CD14-positive monocyte (primary cell): ENCODE data around the gene PPP1R13L. TPM values are rescaled to one million over a fixed set of nuclear protein-coding genes. Genes with fewer than 3 reads are reported as not detected.

Experiments
- DNase-seq, 3 donors: peaks; one replicate each; pipeline ENCODE4 v3.0.0-alpha.2; 2011 to 2022
- H2AFZ ChIP-seq: 2 replicates; pipeline ENCODE4 v1.6.0; 2012; ENCODE audit warnings: mild to moderate bottlenecking, low read depth, low read length, inconsistent platforms; ENCODE audit not compliant: insufficient read depth, poor library complexity, severe bottlenecking
- H3K27ac ChIP-seq, 2 donors: 1 replicate in 1 of 2; 2 replicates in 1 of 2; pipeline ENCODE4 v1.5.1; 2012 to 2013; ENCODE audit warnings: low read length in 2 of 2, control low read depth in 1 of 2, inconsistent platforms in 1 of 2, low read depth in 1 of 2, mild to moderate bottlenecking in 1 of 2
- H3K27me3 ChIP-seq, 2 donors: one replicate each; pipeline versions ENCODE4 v1.6.0 to v1.6.1; 2011 to 2013; ENCODE audit warnings: low read length in 2 of 2; ENCODE audit not compliant: control insufficient read depth in 2 of 2, insufficient read depth in 2 of 2
- H3K36me3 ChIP-seq, 2 donors: replicated peaks in 1 of 2; 1 replicate in 1 of 2; 2 replicates in 1 of 2; pipeline versions ENCODE4 v1.5.1 to v1.6.1; 2012 to 2013; ENCODE audit warnings: low read length in 2 of 2, control low read depth in 1 of 2, inconsistent platforms in 1 of 2, mild to moderate bottlenecking in 1 of 2; ENCODE audit not compliant: insufficient read depth in 2 of 2, control insufficient read depth in 1 of 2
- H3K4me1 ChIP-seq, 2 donors: 1 replicate in 1 of 2; 2 replicates in 1 of 2; pipeline versions ENCODE4 v1.5.1 to v1.6.1; 2012 to 2013; ENCODE audit warnings: low read length in 2 of 2, control low read depth in 1 of 2, inconsistent platforms in 1 of 2, mild to moderate bottlenecking in 1 of 2, moderate library complexity in 1 of 2; ENCODE audit not compliant: insufficient read depth in 2 of 2, control insufficient read depth in 1 of 2
- H3K4me2 ChIP-seq: replicated peaks from 2 replicates; pipeline ENCODE3; 2012; ENCODE audit warnings: low read length, moderate library complexity, mild to moderate bottlenecking; ENCODE audit not compliant: poor library complexity, severe bottlenecking; ENCODE audit errors: extremely low read depth
- H3K4me3 ChIP-seq, 3 experiments: fragments of 200-600 bp in 1 of 3; sonication (generic) in 1 of 3; replicated peaks in 1 of 3; 1 replicate in 2 of 3; 2 replicates in 1 of 3; pipeline ENCODE4 v1.5.1; 2011 to 2013; ENCODE audit warnings: low read length in 3 of 3, mild to moderate bottlenecking in 3 of 3, control low read depth in 2 of 3, low read depth in 2 of 3, inconsistent platforms in 1 of 3, moderate library complexity in 1 of 3
- H3K79me2 ChIP-seq: 2 replicates; pipeline ENCODE4 v1.6.0; 2012; ENCODE audit warnings: mild to moderate bottlenecking, control low read depth, inconsistent platforms, low read length, moderate library complexity; ENCODE audit not compliant: insufficient read depth
- H3K9ac ChIP-seq: 2 replicates; pipeline ENCODE4 v1.6.0; 2017; ENCODE audit warnings: low read length, mild to moderate bottlenecking; ENCODE audit not compliant: insufficient read depth, poor library complexity, severe bottlenecking
- H3K9me3 ChIP-seq, 2 donors: replicated peaks in 1 of 2; 1 replicate in 1 of 2; 2 replicates in 1 of 2; pipeline versions ENCODE4 v1.5.1 to v1.6.1; 2012 to 2013; ENCODE audit warnings: low read length in 2 of 2, control low read depth in 1 of 2; ENCODE audit not compliant: control insufficient read depth in 1 of 2, insufficient read depth in 1 of 2
- H4K20me1 ChIP-seq: 2 replicates; pipeline ENCODE4 v1.6.0; 2012; ENCODE audit warnings: mild to moderate bottlenecking, low read length, control low read depth, moderate library complexity; ENCODE audit not compliant: insufficient read depth
- H3K27ac Mint-ChIP-seq, 7 donors: one replicate each; pipeline ENCODE4 v1.8.0; 2020; ENCODE audit warnings: mild to moderate bottlenecking in 7 of 7, mixed read lengths in 7 of 7, moderate library complexity in 6 of 7, inconsistent platforms in 2 of 7
- H3K27me3 Mint-ChIP-seq, 3 donors: one replicate each; pipeline ENCODE4 v1.8.0; 2021 to 2022; ENCODE audit warnings: low read depth in 3 of 3, mild to moderate bottlenecking in 3 of 3, mixed read lengths in 3 of 3, moderate library complexity in 3 of 3, inconsistent platforms in 1 of 3
- H3K36me3 Mint-ChIP-seq, 2 donors: one replicate each; pipeline ENCODE4 v1.8.0; 2020; ENCODE audit warnings: mixed read lengths in 2 of 2, inconsistent platforms in 1 of 2, mild to moderate bottlenecking in 1 of 2
- H3K4me1 Mint-ChIP-seq: one replicate; pipeline ENCODE4 v1.8.0; 2020; ENCODE audit warnings: mild to moderate bottlenecking, mixed read lengths
- H3K4me3 Mint-ChIP-seq, 2 donors: one replicate each; pipeline ENCODE4 v1.8.0; 2020; ENCODE audit warnings: mild to moderate bottlenecking in 2 of 2, mixed read lengths in 2 of 2, moderate library complexity in 1 of 2
- H3K9me3 Mint-ChIP-seq, 7 donors: one replicate each; pipeline ENCODE4 v1.8.0; 2020 to 2022; ENCODE audit warnings: mixed read lengths in 7 of 7, mild to moderate bottlenecking in 6 of 7, moderate library complexity in 6 of 7, inconsistent platforms in 2 of 7
- WGBS: methylation state at CpG from one replicate; pipeline ENCODE4 v1.1.5; 2013; ENCODE audit warnings: missing lambda C conversion rate; ENCODE audit not compliant: insufficient coverage; 5-methylcytosine and 5-hydroxymethylcytosine counted together
- intact Hi-C, 2 donors: fragments of 100-400 bp; cut with micrococcal nuclease; formaldehyde crosslinking; loops; one replicate each; pipeline versions ENCODE4 v1.15.0 to v1.15.1; 2023
- polyA plus RNA-seq, 3 donors: library from polyadenylated mRNA; depleted of rRNA in 1 of 3; unstranded in 2 of 3; stranded (reverse) in 1 of 3; fragments of 300-500 nt in 2 of 3; fragments of >200 nt in 1 of 3; fragmentation: Illumina TruSeq in 2 of 3; gene quantifications; 1 replicate in 2 of 3; 2 replicates in 1 of 3; pipeline ENCODE4 v1.2.3, GENCODE V29; 2012 to 2021
- TF ChIP-seq, protein P1 (sequence below): fragments of 200-600 bp; IDR thresholded peaks from one replicate; pipeline ENCODE4 v1.8.0; 2022; ENCODE audit warnings: antibody characterized with exemption, mild to moderate bottlenecking

PPP1R13L gene
- polyA plus RNA-seq, 3 donors = 0.18 to 1.8 (median 0.45) TPM

DNA sequence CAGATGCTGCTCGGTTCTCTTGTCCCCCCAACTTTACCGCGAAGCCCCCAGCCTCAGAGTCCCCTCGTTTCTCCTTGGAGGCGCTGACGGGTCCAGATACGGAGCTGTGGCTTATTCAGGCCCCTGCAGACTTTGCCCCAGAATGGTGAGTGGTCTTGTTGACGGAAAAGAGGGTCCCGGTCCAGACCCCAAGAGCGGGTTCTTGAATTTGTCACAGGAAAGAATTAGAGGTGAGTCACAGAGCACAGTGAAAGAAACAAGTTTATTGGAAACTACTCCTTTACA lies 2.2 kb upstream of the PPP1R13L start:
- peak overlapping the region; percentile 93 for H2AFZ ChIP-seq
- peaks cover 4 to 14% of the 10 kb centered on the region in 2 donors for H3K9me3 ChIP-seq
- TF ChIP-seq, protein P1, sequence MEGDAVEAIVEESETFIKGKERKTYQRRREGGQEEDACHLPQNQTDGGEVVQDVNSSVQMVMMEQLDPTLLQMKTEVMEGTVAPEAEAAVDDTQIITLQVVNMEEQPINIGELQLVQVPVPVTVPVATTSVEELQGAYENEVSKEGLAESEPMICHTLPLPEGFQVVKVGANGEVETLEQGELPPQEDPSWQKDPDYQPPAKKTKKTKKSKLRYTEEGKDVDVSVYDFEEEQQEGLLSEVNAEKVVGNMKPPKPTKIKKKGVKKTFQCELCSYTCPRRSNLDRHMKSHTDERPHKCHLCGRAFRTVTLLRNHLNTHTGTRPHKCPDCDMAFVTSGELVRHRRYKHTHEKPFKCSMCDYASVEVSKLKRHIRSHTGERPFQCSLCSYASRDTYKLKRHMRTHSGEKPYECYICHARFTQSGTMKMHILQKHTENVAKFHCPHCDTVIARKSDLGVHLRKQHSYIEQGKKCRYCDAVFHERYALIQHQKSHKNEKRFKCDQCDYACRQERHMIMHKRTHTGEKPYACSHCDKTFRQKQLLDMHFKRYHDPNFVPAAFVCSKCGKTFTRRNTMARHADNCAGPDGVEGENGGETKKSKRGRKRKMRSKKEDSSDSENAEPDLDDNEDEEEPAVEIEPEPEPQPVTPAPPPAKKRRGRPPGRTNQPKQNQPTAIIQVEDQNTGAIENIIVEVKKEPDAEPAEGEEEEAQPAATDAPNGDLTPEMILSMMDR = no peak
- H3K36me3 ChIP-seq = no peaks in the 10 kb centered on the region
- 0% methylated on average over 3 of the region's 10 CpGs for WGBS
- DNase-seq = no peak
- H3K79me2 ChIP-seq = no peaks in the 10 kb centered on the region
- H3K4me2 ChIP-seq = peak overlapping the region; percentile 89
- peak overlapping the region; percentile 62 to 91 (median 73) for H3K4me3 ChIP-seq
- H3K27ac Mint-ChIP-seq = peak overlapping the region in 1 of 7 donors; percentile 98
- intact Hi-C loops = loop anchor here in 1 of 2 donors (5.0 to 10.0 kb wide), 2 partner anchors 35 to 228 kb away; partner anchors contain the start of genes EML2 and ERCC2
- H3K4me1 Mint-ChIP-seq = peaks cover 50% of the 10 kb centered on the region
- H4K20me1 ChIP-seq = peaks cover 12% of the 10 kb centered on the region
- H3K27me3 ChIP-seq = peaks cover 28 to 32% of the 10 kb centered on the region in 2 donors
- H3K4me1 ChIP-seq = peaks cover 57 to 69% of the 10 kb centered on the region in 2 donors
- peaks cover 0 to 12% (median 6%) of the 10 kb centered on the region in 7 donors for H3K9me3 Mint-ChIP-seq
- no peak overlapping the region for H3K27ac ChIP-seq
- H3K4me3 Mint-ChIP-seq = peak overlapping the region; percentile 81 to 95
- no peak overlapping the region for H3K9ac ChIP-seq
- H3K36me3 Mint-ChIP-seq = peaks cover 7 to 8% of the 10 kb centered on the region in 2 donors
- H3K27me3 Mint-ChIP-seq = peaks cover 32 to 33% (median 33%) of the 10 kb centered on the region in 3 donors

DNA sequence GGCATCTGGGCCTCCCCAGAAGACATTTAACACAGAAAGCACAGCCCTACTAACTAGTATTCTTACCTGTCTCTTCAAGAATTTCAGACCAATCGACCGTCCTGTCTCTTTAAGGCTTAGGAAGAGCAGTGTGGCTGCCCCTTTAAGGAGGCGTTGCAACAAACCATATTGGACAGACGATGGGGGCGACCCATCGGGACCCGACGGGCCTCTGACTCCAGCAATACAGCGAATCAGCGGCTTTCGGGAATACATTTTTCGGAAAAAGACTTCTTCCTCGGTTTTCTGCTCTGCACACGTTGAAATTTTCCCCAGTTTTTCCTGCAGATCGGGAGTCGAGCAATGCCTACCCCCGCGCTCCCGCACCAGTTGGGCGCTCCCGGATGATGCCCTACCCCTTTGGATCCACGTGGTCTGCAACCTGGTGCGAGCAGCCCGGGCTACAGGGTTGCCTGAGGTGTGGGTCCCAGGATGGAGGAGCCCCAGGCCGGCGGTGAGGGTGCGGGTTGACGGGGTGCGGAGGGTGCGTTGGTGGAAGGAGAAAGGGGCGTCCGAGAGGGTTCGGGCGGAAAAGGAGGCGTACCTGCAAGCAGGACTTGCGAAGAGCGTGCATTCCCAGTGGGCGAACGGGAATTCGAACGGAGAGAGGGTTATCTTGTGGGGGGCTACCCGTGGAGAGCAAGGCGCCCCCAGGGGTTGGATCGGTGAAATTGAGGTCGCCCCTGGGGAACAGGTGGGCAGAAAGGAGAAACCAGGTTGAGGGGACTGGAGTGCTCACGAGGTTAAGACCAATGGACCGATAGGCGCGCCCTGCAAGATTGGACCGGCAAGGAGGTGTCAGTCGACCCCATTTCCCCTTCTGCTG lies 1.6 kb upstream of the PPP1R13L start, which contains the start of gene POLR1G:
TSS of gene POLR1G (plus strand) at position 419 of the 865 bp plus-strand sequence. CDS start at position 472, 53 bp downstream.
- TF ChIP-seq, protein P1 = no peak
- Mint-ChIP-seq H3K4me3 (peak within 1 kb of the TSS; percentile 81 to 95), H3K36me3 (peaks cover 5 to 8% of the 10 kb centered on the region in 2 donors), H3K27ac (peak within 1 kb of the TSS; percentile 88 to 100 (median 98)), H3K4me1 (peaks cover 50% of the 10 kb centered on the region), H3K27me3 (peaks cover 37 to 38% (median 37%) of the 10 kb centered on the region in 3 donors), H3K9me3 (peaks cover 0 to 12% (median 6%) of the 10 kb centered on the region in 7 donors)
- peak within 1 kb of the TSS; percentile 89 for H3K4me2 ChIP-seq
- peaks cover 57 to 69% of the 10 kb centered on the region in 2 donors for H3K4me1 ChIP-seq
- peaks cover 12% of the 10 kb centered on the region for H4K20me1 ChIP-seq
- peaks cover 28 to 38% of the 10 kb centered on the region in 2 donors for H3K27me3 ChIP-seq
- no peaks in the 10 kb centered on the region for H3K79me2 ChIP-seq
- peak within 1 kb of the TSS; percentile 93 for H2AFZ ChIP-seq
- peak; percentile 49 to 67 (median 51) for DNase-seq
- H3K4me3 ChIP-seq = peak within 1 kb of the TSS; percentile 62 to 91 (median 73)
- H3K36me3 ChIP-seq = no peaks in the 10 kb centered on the region
- under 1% methylated on average over 51 of the region's 51 CpGs for WGBS
- H3K27ac ChIP-seq = peak within 1 kb of the TSS; percentile 71 to 93
- H3K9me3 ChIP-seq = peaks cover 4 to 14% of the 10 kb centered on the region in 2 donors
- H3K9ac ChIP-seq = peak within 1 kb of the TSS; percentile 74
- intact Hi-C loops = loop anchor here in 1 of 2 donors (5.0 to 10.0 kb wide), 2 partner anchors 34 to 228 kb away; partner anchors contain the start of genes EML2 and ERCC2
